ENCODE measurements around the gene PRAC1. TPM values are rescaled to one million over a fixed set of nuclear protein-coding genes. Genes with fewer than 3 reads are reported as not detected.

The PRAC1 gene
- not detected for total RNA-seq

GRCh38 chr17:48722201-48722907 lies at the start of gene PRAC1:
Gene PRAC1, minus strand, starts transcription at chr17:48722518. Its CDS starts 126 bp downstream, at chr17:48722392.
- no peak for DNase-seq

GRCh38 chr17:48770954-48771353 lies 48.6 kb upstream of the PRAC1 start:
- DNase-seq = no peak

- no peak for DNase-seq
These were observed 46.8 kb upstream of the PRAC1 start for GRCh38 chr17:48769009-48769675.

DNA sequence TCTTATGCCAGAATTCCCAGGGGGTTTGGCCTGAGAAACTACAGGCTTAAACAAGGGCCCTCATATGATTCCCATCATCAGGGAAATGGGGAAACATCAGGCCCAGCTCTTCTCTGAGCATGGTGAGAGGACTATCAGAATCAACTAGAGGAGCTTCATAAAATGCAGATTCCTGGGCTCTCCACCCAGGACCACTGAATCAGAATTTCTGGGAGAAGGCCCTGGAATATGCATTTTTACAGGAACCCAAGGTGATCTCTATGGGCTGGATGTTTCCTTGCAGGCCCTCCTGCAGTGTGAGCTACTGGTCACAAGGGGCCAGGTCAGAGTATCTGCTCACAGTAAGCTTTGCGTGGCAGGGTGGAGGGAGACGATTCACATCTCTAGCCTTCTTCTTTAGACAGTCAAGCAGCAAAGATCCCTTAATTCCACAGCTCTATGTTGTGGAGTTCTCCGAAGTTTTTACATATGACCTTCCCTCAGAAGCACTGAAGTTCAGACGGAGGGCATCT lies 45.0 kb upstream of the PRAC1 start:
- DNase-seq = no peak

DNA sequence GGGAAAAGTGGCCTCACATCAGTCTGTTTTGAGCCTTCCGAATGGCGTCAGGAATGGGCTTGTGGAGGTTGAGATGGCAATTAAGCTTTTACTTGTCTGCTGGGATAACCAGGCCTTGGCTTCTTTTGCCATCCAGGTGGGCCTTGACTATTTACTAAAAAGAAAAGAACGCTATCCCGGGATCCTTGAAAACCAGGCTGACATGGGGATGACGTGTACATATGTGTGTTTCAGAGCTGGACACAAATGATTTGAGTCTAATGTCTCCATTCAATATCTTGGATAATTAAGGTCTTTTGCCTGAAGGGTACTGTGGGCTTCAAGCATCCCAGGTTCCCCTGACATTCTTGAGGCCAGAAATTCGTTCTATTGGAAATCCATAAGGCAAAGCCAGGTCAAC lies 38.8 kb upstream of the PRAC1 start:
- DNase-seq = no peak

DNA sequence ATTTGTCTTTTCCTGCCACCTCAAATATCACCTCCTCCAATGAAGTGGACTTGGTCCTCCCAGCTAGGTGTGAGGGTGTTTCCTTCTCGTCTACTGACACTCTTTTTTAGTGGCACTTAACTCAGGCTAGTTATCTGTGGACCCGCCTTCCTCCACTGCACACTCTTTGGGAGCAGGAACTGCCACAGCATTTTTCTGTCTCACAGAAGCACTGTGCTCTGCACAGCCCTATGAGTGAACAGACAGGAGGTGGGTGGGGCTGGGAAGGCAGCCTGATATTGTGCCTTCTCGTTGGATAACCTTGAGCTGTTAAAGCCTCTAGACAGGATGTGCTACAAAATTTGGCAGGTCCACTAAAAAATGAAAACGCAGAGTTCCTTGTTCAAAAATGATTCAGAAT lies 38.1 kb upstream of the PRAC1 start:
- DNase-seq = no peak

DNA sequence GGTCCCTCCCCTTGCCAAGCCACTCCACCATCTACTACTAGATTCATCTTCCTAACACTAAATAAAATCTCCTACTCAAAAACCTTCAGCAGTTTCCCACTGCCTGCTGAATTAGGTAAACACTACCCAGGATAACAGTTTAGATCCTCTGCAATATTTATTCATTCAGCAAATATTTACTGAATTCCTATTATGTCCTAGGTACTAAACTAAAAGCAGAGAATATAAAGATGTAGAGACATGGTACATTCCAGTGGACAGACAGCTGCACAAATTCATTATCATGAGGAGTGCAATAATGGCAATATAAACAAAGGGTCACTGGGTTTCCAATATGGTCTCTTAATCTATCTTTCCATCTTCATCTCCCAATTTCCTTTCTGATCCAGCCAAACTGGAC lies 37.0 kb upstream of the PRAC1 start:
- DNase-seq = no peak

DNA sequence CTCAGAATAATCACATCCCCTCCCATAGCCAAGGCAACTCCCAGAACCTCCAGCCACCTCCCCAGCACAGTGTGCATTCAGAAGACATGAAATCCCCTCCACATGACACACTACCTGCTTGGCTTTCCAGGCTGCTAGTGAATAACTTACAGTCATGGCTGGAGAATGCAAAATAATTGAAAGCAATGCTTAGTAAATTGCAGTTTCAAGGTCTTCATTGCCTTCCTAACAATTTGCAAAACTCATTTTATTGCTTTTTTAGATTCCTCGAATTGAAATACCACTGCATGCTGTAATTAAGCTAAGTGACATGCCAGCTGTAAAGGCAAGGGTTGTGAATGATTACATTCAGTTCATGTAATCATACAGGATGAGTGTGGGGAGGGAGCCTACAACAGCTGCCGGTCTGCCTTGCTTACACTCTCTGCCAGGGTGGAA lies 35.2 kb upstream of the PRAC1 start:
- DNase-seq = no peak

DNA sequence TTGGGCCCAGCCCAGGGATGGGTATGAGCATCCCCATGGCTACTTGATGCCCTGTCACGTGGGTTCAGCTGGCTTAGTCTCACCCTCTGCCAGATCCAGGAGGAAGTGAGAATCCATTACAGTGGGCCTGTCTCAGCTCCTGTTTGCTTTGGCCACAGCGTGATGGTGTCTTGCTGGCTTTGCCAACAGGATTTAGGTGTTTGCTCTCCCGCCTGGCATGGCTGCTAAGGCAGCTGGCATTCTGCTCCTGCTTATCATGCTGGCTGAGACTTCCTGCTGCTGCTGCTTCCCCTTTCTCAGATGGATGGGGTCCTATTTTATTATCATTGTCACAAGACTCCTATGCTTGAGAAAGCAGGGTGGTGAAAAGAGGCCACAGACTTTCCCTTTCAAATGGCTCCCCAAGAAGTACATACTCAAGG lies 34.5 kb upstream of the PRAC1 start:
- DNase-seq = no peak

DNA sequence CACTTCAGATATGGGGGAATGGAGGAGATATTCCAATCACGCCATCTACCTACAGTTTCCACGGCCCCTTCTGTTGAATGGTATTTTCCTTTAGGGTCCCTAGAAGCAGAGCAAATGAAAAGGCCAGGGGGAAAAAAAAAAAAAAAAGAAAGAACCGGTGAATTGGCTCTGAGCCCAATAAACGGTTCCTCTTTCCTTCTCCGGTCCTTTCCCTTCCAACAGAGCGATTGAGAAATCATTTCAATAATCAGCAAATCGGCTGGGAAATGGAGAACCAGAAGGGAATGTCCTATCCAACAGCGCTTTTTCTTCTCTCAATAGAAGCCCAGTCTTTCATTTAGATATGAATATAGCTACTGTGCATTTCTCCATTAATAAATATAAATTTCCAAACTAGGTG lies 33.0 kb upstream of the PRAC1 start:
- DNase-seq = no peak

- no peak for DNase-seq
These were observed 32.4 kb upstream of the PRAC1 start for GRCh38 chr17:48754500-48755261.

DNA sequence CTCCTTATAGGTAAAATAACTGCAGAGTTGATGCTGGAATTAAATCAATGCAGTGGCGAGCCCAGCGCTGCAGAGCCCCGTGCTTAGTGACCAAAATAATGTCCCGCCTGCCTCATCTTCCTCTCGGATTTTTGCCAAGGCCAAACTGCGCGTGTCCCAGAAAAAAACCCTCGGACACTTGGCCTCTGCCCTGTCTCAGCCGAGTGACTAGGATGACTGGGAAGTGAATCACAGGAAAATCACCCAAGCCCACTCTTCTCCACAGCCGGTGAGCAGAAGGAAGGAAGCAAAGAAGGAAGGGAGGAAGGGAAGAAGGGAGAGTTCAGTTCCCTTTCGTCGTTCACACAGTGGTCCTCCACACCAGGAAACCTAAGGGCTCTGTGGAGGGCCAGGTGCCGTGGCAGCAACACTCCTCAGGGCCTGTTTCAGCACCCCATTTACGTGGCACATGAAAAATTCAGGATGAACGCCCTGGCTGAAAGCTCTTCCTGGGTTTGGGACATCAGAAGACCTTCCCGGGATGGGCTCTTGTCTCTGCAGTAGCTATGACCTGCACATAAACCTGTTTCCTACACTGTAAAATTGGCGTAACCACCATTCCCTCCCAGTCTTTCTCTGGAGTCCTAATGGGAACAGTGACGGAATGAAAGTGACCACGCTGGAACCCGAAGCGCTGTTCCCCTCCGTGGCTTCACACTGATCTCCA lies 31.6 kb upstream of the PRAC1 start:
- no peak for DNase-seq

DNA sequence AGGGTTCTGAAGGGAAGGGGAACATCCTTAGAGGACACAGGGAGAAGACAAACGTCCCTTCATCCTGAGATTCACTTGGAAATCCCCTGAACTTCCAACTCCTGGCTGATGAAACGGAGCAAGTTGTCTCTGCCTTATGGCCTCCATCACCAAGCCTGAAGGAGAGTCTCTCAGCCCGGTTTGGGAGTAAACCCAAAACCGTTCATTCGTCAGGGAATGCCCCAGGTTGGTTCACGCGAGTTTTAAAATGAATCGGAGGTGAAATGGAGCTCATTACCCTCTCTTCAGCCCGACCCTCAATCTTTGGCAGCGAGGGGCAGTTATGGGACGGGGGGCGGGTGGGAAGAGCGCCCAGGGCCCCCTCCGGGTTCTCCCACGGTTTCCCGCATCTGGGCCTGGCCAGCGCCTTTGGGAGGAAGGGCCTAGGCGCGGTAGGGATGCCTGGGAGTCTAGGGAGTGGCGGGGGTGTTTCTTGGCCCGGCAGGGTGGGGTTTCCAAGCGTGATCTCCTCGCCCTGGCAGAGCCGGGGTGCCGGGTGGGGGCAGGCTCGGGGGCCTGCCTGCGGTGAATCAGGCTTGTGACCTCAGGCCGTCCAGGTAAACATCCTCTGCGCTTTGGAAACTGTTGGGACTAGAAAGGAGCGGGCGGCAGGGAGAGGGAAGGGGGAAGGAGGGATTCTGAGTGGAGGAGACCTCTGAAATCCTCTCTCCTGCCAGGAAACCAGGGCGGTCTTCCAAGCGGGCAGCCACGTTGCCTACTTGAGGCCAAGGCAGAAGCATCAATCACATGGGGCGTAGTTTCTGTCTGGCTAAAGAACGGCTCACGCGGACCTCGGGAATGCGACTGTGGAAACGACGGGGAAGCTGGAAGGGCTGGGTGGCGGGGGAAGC lies 30.3 kb upstream of the PRAC1 start:
- DNase-seq = no peak

- DNase-seq = no peak
These were observed 29.5 kb upstream of the PRAC1 start for GRCh38 chr17:48751733-48752398.

GRCh38 chr17:48751172-48751571 lies 28.9 kb upstream of the PRAC1 start:
- no peak for DNase-seq

DNA sequence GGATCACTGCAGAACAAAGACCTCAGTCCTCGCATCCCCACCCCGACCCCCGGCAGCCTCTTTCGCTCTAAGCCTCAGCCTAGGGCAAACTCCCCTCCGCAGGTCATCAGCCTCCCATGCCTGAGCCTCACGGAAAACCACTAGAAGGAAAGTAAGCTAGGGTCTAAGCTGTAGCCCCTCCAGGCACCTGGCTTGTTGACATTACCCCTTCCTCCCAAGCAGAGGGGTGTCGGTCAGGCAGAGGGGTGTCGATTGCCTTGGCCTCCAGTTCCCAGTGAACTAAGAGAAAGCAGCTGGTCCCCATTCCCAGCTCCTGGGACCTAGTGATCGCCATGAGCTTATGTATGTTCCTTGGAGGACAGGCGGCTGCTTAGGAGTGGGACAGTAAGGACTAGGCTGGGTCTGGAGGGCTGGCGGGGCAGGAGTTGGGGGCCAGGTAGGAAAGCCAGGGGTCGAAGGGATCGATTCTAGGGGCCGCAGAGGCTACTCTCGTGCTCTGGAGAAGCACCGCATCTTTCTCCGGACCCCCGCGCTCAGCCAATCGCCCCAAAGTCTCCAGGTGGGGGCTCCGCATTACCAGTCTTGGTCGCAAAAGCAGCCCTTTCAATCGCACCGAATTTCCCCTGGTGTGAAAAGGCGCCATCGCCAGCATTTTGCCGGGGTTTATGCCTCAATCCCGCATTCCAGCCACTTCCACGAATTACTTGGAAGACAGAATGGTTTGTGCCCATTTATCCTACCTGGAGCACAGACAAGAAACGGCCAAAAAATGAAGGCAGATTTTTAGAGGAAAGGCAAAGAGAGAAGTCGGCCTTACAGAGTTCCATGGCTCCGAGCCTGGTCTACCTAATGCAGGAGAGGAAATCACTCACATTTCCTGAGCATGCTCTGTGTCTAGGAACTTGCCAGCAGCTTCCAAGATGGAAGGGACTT lies 27.6 kb upstream of the PRAC1 start:
- DNase-seq = no peak

DNA sequence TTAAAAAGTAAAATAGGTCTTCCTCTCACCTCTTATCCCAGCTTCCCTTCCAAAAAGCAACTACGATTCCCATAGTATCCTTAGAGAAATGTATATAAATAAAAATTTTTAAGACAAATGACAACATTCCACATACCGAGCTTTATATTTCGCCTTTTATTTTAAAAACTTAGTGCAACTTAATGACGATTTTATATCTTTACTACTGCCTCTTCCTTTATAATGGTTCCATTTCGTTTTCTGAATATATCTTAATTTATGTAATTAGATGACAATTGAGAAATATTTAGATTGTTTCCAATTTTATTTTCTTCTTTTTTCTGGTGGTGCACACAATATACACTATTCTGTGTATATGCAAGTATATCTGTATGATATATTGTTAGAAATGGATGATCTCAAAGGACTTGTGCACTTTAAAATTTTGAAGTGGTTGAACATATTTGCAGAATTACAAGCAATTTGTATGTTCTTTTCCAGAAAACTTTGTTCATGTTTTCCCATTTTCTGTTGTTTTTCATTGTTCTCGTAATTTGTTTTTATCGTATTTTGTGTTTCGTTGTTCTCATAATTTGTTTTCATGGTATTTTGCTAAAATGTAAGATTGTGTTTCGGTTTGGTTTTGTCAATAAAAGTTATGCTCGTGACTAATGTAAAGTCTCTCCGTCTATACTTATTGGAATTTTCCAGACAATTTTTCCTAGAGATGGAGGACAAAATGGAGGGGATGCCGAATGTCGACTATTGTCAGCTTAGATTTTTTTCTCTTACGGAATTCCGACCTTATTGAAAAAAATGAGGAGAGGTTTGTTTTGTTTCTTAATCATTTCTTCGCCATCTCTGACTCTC lies 26.6 kb upstream of the PRAC1 start:
- DNase-seq = no peak

DNA sequence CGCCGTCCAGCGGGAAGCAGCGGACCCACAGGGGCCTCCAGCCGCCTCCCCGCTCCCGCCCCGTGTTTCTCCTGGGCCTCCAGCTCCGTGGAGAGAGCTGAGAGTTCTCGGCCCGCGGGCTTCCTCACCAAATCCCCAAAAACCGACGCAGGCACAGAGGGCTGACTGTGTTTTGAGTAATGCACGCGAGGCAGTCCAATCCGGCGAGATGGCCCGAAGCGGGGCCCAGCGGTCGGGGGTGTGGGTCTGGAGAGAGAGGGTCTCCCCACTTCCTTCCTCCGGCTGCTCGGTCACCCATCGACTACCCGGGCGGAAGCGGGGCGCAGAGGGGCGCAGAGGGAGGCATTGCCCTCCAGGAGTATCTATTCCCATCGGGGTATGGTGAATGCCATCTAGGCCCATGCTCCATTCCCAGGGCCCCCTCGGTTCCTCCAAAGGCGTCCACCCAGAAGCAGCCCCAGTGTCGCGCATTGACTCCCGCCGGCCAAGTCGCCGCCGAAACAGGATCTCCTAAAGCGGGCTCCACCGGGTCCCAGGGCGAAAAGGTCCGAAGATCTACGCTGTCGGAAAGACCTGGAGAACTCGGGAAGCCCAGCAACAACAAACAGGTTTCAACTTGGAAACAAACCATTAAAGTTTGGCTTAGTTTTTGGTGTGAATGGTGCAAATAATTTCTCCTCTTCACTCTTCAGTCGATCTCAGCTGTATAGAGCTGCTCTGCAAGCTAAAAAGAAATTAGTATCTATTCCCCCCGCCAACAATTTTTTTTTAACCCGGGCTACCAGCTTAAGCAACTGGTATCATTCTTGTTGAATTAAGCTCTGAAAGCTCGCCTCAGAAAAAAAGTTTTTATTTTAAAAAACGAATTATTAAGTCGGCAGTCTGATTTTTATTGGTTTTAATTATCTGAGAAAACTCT lies 25.4 kb upstream of the PRAC1 start:
- no peak for DNase-seq
